ENCODE data around the gene CAPZB. TPM values are rescaled to one million over a fixed set of nuclear protein-coding genes. Genes with fewer than 3 reads are reported as not detected.

CAPZB gene
- total RNA-seq, 4 donors from 2014 or later, result 84.7 to 124 (median 103) TPM

DNA sequence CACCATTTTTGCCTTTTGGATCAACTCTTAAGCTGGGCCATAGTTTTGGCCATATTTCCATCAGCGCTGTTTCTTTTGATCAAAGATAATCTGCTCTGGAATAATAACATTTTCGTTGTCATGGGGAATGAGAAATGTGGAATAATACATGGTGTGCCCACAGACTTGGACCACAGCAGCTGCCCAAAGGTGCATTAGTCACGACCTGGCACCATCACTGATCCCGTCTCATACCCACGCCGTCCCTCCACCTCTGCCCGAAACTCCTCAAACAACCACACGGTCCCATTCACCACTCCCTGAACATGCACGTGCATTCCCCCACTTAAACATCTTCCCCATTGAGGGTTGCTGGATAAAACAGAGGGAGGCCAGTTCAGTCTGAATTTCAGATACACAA is 96.4 kb downstream of the CAPZB start:
- no peak for DNase-seq (ENCODE audit: low spot score in 2 of 2)
- H3K4me3 ChIP-seq (ENCODE audit: low read depth, poor library complexity, severe bottlenecking), result no peak overlapping the region
- TF ChIP-seq, protein P1, sequence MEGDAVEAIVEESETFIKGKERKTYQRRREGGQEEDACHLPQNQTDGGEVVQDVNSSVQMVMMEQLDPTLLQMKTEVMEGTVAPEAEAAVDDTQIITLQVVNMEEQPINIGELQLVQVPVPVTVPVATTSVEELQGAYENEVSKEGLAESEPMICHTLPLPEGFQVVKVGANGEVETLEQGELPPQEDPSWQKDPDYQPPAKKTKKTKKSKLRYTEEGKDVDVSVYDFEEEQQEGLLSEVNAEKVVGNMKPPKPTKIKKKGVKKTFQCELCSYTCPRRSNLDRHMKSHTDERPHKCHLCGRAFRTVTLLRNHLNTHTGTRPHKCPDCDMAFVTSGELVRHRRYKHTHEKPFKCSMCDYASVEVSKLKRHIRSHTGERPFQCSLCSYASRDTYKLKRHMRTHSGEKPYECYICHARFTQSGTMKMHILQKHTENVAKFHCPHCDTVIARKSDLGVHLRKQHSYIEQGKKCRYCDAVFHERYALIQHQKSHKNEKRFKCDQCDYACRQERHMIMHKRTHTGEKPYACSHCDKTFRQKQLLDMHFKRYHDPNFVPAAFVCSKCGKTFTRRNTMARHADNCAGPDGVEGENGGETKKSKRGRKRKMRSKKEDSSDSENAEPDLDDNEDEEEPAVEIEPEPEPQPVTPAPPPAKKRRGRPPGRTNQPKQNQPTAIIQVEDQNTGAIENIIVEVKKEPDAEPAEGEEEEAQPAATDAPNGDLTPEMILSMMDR (IDR thresholded peaks at IDR 0.05), result no peak
- no peak for TF ChIP-seq POLR2A (IDR thresholded peaks at IDR 0.05)
- 52 to 53% methylated on average over 9 of the region's 9 CpGs for WGBS, 2 donors
- intact Hi-C loops (cut with DNase I; ENCODE audit: low total_unique reads), result no loop called here

DNA sequence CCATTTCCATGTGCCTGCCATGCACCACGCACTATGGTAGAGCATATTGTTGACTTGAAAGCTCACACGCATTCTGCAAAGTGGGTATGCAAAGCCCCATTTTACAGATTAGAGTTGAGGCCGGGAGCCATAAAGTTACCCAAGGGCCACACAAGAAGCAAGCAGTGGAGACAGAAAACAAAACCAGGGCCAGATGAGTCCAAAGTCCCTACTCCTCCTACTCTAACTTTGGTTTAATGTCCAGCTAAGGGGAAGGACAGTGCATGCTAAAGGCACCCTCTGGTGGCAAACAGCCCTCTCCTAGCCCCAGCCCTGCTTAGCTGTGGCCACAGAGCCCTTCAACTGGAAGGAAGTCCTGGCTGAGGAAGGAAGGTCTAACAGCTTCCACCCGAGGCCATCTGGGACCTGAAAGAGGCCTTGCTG is 98.3 kb downstream of the CAPZB start:
- no peak for DNase-seq (ENCODE audit: low spot score in 2 of 2)
- 89 to 93% methylated on average over 4 of the region's 4 CpGs for WGBS, 2 donors
- TF ChIP-seq, protein P1 (IDR thresholded peaks at IDR 0.05), result no peak
- TF ChIP-seq POLR2A (IDR thresholded peaks at IDR 0.05), result no peak
- intact Hi-C loops (cut with DNase I; ENCODE audit: low total_unique reads), result no loop called here
- H3K4me3 ChIP-seq (ENCODE audit: low read depth, poor library complexity, severe bottlenecking), result no peak overlapping the region

DNA sequence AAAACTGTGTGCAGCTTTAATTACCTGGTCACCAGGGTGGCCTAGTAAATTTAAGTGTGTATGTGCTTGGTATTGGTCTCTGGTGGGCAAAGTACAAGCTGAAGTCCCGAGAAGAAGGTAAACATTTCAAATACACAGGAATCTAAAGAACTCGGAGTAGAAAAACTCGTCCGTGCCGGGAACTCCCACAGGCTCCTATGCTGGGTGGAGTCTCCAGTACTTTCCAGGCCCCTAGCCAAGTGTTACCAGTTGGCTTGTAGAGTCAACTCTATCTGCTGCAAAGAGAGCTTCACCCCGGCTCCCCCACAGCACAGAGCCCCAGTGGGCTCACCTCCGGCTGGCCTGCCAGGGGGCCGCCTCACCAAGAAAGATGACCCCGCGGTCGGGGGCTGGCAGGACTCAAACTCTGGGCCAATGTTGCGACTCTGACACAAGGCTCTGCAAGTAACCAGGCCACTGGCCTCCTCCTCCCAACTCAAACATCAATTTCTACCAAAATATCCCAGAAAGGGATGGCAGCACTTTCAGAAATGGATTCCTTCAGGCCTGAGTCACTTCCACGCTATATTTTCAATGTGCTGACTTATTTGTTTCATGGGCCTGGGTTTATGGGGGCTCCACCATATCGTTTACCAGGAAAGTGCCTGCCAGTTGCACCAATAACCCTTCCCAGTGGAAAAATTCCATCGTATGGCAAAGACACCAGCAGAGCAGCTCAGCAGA is 99.3 kb downstream of the CAPZB start:
- H3K4me3 ChIP-seq (ENCODE audit: low read depth, poor library complexity, severe bottlenecking), result no peak overlapping the region
- 20 to 26% methylated on average over 15 of the region's 15 CpGs for WGBS, 2 donors
- intact Hi-C loops (cut with DNase I; ENCODE audit: low total_unique reads), result no loop called here
- no peak for TF ChIP-seq POLR2A (IDR thresholded peaks at IDR 0.05)
- TF ChIP-seq, protein P1 (IDR thresholded peaks at IDR 0.05), result no peak
- DNase-seq (ENCODE audit: low spot score in 2 of 2), result peak in 1 of 2 donors; percentile 70

DNA sequence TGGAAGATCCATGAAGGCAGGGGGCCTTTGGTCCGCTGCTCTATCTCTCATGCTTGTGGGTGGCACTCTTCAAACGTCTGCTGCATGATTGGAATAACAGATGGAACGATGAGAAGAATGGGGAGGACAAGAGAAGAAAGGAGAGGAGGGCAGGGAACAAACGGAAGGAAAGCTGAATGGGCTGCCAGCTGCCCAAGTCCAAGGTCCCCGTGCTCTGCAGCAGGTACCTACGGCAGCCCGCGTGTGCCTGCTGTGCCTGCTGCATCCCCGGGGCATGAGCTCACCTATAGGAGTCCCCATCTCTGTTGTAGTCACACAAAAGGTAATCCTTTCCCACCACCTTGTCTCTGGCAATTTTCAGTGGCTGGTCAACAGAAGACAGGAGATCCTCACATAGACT is 100.1 kb downstream of the CAPZB start:
- 79 to 84% methylated on average over 9 of the region's 9 CpGs for WGBS, 2 donors
- no peak for TF ChIP-seq POLR2A (IDR thresholded peaks at IDR 0.05)
- TF ChIP-seq, protein P1 (IDR thresholded peaks at IDR 0.05), result no peak
- intact Hi-C loops (cut with DNase I; ENCODE audit: low total_unique reads), result no loop called here
- H3K4me3 ChIP-seq (ENCODE audit: low read depth, poor library complexity, severe bottlenecking), result no peak overlapping the region
- DNase-seq (ENCODE audit: low spot score in 2 of 2), result no peak

DNA sequence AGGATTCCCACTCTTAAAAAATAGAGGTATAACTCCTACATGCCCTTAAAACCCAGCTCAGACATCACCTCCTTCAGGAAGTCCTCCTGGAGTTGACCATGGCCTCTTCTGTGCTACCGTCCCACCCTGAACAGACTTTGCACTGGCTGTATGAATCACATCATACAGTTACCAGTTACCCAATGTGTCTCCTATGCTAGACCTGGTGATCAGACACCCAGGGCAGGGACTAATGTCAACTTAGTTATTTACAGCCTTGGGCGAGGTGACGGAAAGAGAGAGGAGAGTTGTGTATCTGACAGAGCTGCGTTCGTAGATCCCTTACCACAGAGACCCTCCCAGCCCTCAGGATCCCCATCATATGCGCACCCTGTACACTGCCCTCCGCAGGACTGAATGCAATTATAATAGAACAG is 100.6 kb downstream of the CAPZB start:
- no peak overlapping the region for H3K4me3 ChIP-seq (ENCODE audit: low read depth, poor library complexity, severe bottlenecking)
- DNase-seq (ENCODE audit: low spot score in 2 of 2), result no peak
- WGBS, 2 donors, result 94 to 96% methylated on average over 7 of the region's 7 CpGs
- intact Hi-C loops (cut with DNase I; ENCODE audit: low total_unique reads), result no loop called here
- TF ChIP-seq POLR2A (IDR thresholded peaks at IDR 0.05), result no peak
- TF ChIP-seq, protein P1 (IDR thresholded peaks at IDR 0.05), result no peak

DNA sequence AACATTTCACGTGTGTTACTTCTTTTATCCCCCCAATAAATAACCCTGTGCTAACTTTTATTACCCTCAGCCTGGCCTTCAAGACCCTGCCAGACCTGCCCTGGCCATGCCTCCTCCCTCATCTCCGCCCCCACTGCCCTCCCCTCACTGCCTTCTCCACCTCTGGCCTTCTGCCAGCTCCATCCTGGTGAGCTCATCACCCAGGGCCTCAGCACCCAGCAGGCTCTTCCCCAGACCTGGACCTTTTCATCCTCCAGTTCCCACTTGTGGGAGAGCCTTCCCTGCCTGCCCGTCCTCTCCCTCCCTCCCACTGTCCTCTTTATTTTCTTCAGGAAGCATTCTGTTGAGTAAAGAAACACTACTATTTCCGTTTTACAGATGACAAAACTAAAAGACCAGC is 101.2 kb downstream of the CAPZB start:
- intact Hi-C loops (cut with DNase I; ENCODE audit: low total_unique reads), result no loop called here
- TF ChIP-seq, protein P1 (IDR thresholded peaks at IDR 0.05), result no peak
- TF ChIP-seq POLR2A (IDR thresholded peaks at IDR 0.05), result no peak
- H3K4me3 ChIP-seq (ENCODE audit: low read depth, poor library complexity, severe bottlenecking), result no peak overlapping the region
- no peak for DNase-seq (ENCODE audit: low spot score in 2 of 2)
- WGBS, 2 donors, result 76 to 79% methylated on average over 4 of the region's 4 CpGs

All from lower leg skin (tissue), 4 donors.